SK-N-SH treated with all-trans-retinoic acid at 6 μM for 48 hours (cell line): ENCODE measurements around the gene ROBO1.
A peak's percentile ranks its signal among the peaks of the same experiment; 100 is the strongest.

Experiments
- ATAC-seq: fragments of 200-7000 bp; cut with Tn5 transposase; 3 replicates; pipeline ENCODE4 v1.9.1; 2020; ENCODE audit warnings: mild to moderate bottlenecking, moderate library complexity
- BACH2 ChIP-seq: fragments of 250-450 bp; sonication (Bioruptor Pico); IDR thresholded peaks from 2 replicates; pipeline ENCODE4 v1.9.0; 2021; ENCODE audit warnings: mild to moderate bottlenecking, borderline replicate concordance
- CREB5 ChIP-seq: fragments of 250-450 bp; sonication (Bioruptor Pico); IDR thresholded peaks from 2 replicates; pipeline ENCODE4 v1.5.1; 2020; ENCODE audit warnings: low read depth, mild to moderate bottlenecking, moderate library complexity
- CSDC2 ChIP-seq: fragments of 250-450 bp; sonication (Bioruptor Pico); IDR thresholded peaks from 2 replicates; pipeline ENCODE4 v1.5.0; 2020; ENCODE audit warnings: mild to moderate bottlenecking, moderate library complexity
- PPARA ChIP-seq: fragments of 250-450 bp; sonication (Bioruptor Pico); IDR thresholded peaks from 2 replicates; pipeline ENCODE4 v1.5.0; 2020; ENCODE audit warnings: mild to moderate bottlenecking, borderline replicate concordance
- SNAI2 ChIP-seq: fragments of 250-450 bp; sonication (Bioruptor Pico); IDR thresholded peaks from 2 replicates; pipeline ENCODE4 v1.5.0; 2020; ENCODE audit warnings: mild to moderate bottlenecking, moderate library complexity
- TCF4 ChIP-seq: fragments of 250-450 bp; sonication (Bioruptor Pico); IDR thresholded peaks from 2 replicates; pipeline ENCODE4 v1.8.0; 2021; ENCODE audit warnings: mild to moderate bottlenecking, moderate library complexity, borderline replicate concordance
- TOX ChIP-seq: fragments of 250-450 bp; sonication (Bioruptor Pico); IDR thresholded peaks from 2 replicates; pipeline ENCODE4 v1.8.0; 2021; ENCODE audit warnings: mild to moderate bottlenecking, moderate library complexity, borderline replicate concordance
- ZC3H10 ChIP-seq: fragments of 250-450 bp; sonication (Bioruptor Pico); IDR thresholded peaks from 2 replicates; pipeline ENCODE4 v1.5.1; 2021; ENCODE audit warnings: mild to moderate bottlenecking, moderate library complexity
- ZFP3 ChIP-seq: fragments of 250-450 bp; sonication (Bioruptor Pico); IDR thresholded peaks from 2 replicates; pipeline ENCODE4 v1.5.0; 2020; ENCODE audit warnings: mild to moderate bottlenecking, moderate library complexity
- ZNF565 ChIP-seq: fragments of 450-650 bp; formaldehyde crosslinking; conservative IDR thresholded peaks from 2 replicates; pipeline ENCODE4 v1.5.0; 2020; ENCODE audit warnings: low read depth, mild to moderate bottlenecking, moderate library complexity
- ZNF70 ChIP-seq: fragments of 450-650 bp; formaldehyde crosslinking; IDR thresholded peaks from 2 replicates; pipeline ENCODE4 v1.5.0; 2020; ENCODE audit warnings: mild to moderate bottlenecking, moderate library complexity
- ZNF8 ChIP-seq: fragments of 450-650 bp; formaldehyde crosslinking; IDR thresholded peaks from 2 replicates; pipeline ENCODE4 v1.5.0; 2020; ENCODE audit warnings: mild to moderate bottlenecking, moderate library complexity
- TF ChIP-seq, protein P1 (sequence below): fragments of 250-450 bp; sonication (Bioruptor Pico); IDR thresholded peaks from 2 replicates; pipeline ENCODE4 v1.5.0; 2020; ENCODE audit warnings: mild to moderate bottlenecking, moderate library complexity
- TF ChIP-seq, protein P2 (sequence below): fragments of 250-450 bp; sonication (Bioruptor Pico); IDR thresholded peaks from 2 replicates; pipeline ENCODE4 v1.5.1; 2021; ENCODE audit warnings: mild to moderate bottlenecking, moderate library complexity
- TF ChIP-seq, protein P3 (sequence below): fragments of 250-450 bp; sonication (Bioruptor Pico); IDR thresholded peaks from 2 replicates; pipeline ENCODE4 v1.8.0; 2021; ENCODE audit warnings: low read depth, mild to moderate bottlenecking, moderate library complexity, borderline replicate concordance
- TF ChIP-seq, protein P4 (sequence below): fragments of 250-450 bp; sonication (Bioruptor Pico); IDR thresholded peaks from 2 replicates; pipeline ENCODE4 v1.8.0; 2020; ENCODE audit warnings: mild to moderate bottlenecking, moderate library complexity, borderline replicate concordance

ROBO1 gene

GRCh38 chr3:79767905-79768267, at the start of gene ROBO1:
ROBO1 (minus strand) TSS chr3:79767998.
- peak; percentile 79 for ATAC-seq
- TF ChIP-seq TCF4 (CRISPR knock-in tag), result no peak
- TF ChIP-seq TOX (CRISPR knock-in tag), result no peak
- no peak for TF ChIP-seq ZNF8 (CRISPR knock-in tag)
- no peak for TF ChIP-seq ZFP3
- TF ChIP-seq, protein P1, sequence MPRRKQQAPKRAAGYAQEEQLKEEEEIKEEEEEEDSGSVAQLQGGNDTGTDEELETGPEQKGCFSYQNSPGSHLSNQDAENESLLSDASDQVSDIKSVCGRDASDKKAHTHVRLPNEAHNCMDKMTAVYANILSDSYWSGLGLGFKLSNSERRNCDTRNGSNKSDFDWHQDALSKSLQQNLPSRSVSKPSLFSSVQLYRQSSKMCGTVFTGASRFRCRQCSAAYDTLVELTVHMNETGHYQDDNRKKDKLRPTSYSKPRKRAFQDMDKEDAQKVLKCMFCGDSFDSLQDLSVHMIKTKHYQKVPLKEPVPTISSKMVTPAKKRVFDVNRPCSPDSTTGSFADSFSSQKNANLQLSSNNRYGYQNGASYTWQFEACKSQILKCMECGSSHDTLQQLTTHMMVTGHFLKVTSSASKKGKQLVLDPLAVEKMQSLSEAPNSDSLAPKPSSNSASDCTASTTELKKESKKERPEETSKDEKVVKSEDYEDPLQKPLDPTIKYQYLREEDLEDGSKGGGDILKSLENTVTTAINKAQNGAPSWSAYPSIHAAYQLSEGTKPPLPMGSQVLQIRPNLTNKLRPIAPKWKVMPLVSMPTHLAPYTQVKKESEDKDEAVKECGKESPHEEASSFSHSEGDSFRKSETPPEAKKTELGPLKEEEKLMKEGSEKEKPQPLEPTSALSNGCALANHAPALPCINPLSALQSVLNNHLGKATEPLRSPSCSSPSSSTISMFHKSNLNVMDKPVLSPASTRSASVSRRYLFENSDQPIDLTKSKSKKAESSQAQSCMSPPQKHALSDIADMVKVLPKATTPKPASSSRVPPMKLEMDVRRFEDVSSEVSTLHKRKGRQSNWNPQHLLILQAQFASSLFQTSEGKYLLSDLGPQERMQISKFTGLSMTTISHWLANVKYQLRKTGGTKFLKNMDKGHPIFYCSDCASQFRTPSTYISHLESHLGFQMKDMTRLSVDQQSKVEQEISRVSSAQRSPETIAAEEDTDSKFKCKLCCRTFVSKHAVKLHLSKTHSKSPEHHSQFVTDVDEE (CRISPR knock-in tag), result no peak
- TF ChIP-seq ZC3H10 (CRISPR knock-in tag), result no peak
- no peak for TF ChIP-seq ZNF70 (CRISPR knock-in tag)
- no peak for TF ChIP-seq CREB5 (CRISPR knock-in tag)
- TF ChIP-seq, protein P2, sequence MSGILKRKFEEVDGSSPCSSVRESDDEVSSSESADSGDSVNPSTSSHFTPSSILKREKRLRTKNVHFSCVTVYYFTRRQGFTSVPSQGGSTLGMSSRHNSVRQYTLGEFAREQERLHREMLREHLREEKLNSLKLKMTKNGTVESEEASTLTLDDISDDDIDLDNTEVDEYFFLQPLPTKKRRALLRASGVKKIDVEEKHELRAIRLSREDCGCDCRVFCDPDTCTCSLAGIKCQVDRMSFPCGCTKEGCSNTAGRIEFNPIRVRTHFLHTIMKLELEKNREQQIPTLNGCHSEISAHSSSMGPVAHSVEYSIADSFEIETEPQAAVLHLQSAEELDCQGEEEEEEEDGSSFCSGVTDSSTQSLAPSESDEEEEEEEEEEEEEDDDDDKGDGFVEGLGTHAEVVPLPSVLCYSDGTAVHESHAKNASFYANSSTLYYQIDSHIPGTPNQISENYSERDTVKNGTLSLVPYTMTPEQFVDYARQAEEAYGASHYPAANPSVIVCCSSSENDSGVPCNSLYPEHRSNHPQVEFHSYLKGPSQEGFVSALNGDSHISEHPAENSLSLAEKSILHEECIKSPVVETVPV (CRISPR knock-in tag), result no peak
- TF ChIP-seq SNAI2 (CRISPR knock-in tag), result no peak

GRCh38 chr3:79817224-79817623, 49.4 kb upstream of the ROBO1 start:
- no peak for ATAC-seq
- TF ChIP-seq ZNF8 (CRISPR knock-in tag), result no peak
- TF ChIP-seq ZFP3, result no peak
- no peak for TF ChIP-seq CSDC2 (CRISPR knock-in tag)
- TF ChIP-seq, protein P1 (CRISPR knock-in tag), result no peak
- no peak for TF ChIP-seq CREB5 (CRISPR knock-in tag)

DNA sequence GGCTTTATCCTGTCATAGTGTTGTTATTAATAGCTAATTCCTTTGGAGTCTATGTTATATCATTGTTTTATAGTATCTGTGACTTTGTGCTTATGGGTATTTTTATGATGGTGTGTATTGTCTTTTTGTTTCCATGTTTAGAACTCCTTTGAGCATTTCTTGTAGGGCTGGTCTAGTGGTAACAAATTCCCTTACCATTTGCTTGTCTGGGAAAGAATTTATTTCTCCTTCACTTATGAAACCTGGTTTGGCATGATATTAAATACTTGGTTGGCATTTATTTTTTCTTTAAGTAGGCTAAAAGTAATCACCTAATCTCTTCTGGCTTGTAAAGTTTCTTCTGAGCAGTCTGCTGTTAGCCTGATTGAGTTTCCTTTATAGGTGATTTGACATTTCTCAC, 47.7 kb upstream of the ROBO1 start:
- no peak for ATAC-seq
- TF ChIP-seq SNAI2 (CRISPR knock-in tag) (no peak), BACH2 (CRISPR knock-in tag) (no peak), ZC3H10 (CRISPR knock-in tag) (no peak), TCF4 (CRISPR knock-in tag) (no peak), ZFP3 (no peak), ZNF565 (no peak), ZNF70 (CRISPR knock-in tag) (no peak), PPARA (CRISPR knock-in tag) (no peak)
- TF ChIP-seq, protein P3, sequence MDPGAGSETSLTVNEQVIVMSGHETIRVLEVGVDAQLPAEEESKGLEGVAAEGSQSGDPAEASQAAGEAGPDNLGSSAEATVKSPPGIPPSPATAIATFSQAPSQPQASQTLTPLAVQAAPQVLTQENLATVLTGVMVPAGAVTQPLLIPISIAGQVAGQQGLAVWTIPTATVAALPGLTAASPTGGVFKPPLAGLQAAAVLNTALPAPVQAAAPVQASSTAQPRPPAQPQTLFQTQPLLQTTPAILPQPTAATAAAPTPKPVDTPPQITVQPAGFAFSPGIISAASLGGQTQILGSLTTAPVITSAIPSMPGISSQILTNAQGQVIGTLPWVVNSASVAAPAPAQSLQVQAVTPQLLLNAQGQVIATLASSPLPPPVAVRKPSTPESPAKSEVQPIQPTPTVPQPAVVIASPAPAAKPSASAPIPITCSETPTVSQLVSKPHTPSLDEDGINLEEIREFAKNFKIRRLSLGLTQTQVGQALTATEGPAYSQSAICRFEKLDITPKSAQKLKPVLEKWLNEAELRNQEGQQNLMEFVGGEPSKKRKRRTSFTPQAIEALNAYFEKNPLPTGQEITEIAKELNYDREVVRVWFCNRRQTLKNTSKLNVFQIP, result no peak
- TF ChIP-seq, protein P4, sequence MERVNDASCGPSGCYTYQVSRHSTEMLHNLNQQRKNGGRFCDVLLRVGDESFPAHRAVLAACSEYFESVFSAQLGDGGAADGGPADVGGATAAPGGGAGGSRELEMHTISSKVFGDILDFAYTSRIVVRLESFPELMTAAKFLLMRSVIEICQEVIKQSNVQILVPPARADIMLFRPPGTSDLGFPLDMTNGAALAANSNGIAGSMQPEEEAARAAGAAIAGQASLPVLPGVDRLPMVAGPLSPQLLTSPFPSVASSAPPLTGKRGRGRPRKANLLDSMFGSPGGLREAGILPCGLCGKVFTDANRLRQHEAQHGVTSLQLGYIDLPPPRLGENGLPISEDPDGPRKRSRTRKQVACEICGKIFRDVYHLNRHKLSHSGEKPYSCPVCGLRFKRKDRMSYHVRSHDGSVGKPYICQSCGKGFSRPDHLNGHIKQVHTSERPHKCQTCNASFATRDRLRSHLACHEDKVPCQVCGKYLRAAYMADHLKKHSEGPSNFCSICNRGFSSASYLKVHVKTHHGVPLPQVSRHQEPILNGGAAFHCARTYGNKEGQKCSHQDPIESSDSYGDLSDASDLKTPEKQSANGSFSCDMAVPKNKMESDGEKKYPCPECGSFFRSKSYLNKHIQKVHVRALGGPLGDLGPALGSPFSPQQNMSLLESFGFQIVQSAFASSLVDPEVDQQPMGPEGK (CRISPR knock-in tag), result no peak
- TF ChIP-seq, protein P1 (CRISPR knock-in tag), result no peak
- TF ChIP-seq, all 23 proteins: peak for 0
